K562 (cell line): ENCODE results near the gene INSIG1. TPM values are rescaled to one million over a fixed set of nuclear protein-coding genes. Genes with fewer than 3 reads are reported as not detected.

Experiments used
- ARID1B ChIP-seq: fragments of 450-650 bp; IDR thresholded peaks from 2 replicates; pipeline ENCODE4 v1.6.1; 2016; ENCODE audit warnings: antibody characterized with exemption, mild to moderate bottlenecking, inconsistent platforms
- CEBPG ChIP-seq, 3 experiments: fragments of 200-800 bp in 1 of 3; sonication (Bioruptor generic) in 1 of 3; sonication (generic) in 1 of 3; formaldehyde crosslinking in 1 of 3; IDR thresholded peaks in 2 of 3; conservative IDR thresholded peaks in 1 of 3; 2 replicates each; pipeline versions ENCODE4 v1.6.1 to v1.8.0; 2016 to 2022; ENCODE audit warnings: missing compliant biosample characterization in 2 of 3, missing genetic modification characterization in 2 of 3, mild to moderate bottlenecking in 1 of 3, missing genetic modification reagents in 1 of 3
- COPS2 ChIP-seq: fragments of 450-650 bp; conservative IDR thresholded peaks from 2 replicates; pipeline ENCODE4 v1.6.1; 2016; ENCODE audit warnings: mild to moderate bottlenecking, moderate library complexity
- FOXM1 ChIP-seq, 2 experiments: fragments of 450-650 bp in 1 of 2; sonication (generic) in 1 of 2; formaldehyde crosslinking in 1 of 2; IDR thresholded peaks; 2 replicates each; pipeline versions ENCODE4 v1.6.1 to v1.9.0; 2017 to 2022; ENCODE audit warnings: low read depth in 2 of 2, mild to moderate bottlenecking in 2 of 2, missing genetic modification reagents in 1 of 2, moderate library complexity in 1 of 2
- FOXO4 ChIP-seq: fragments of 450-650 bp; formaldehyde crosslinking; IDR thresholded peaks from 2 replicates; pipeline ENCODE4 v1.4.0; 2020; ENCODE audit warnings: mild to moderate bottlenecking, moderate library complexity
- MBD2 ChIP-seq: sonication (generic); IDR thresholded peaks from 2 replicates; pipeline ENCODE4 v1.6.1; 2016; ENCODE audit warnings: low read depth, borderline replicate concordance
- MLLT1 ChIP-seq, 2 experiments: fragments of 450-650 bp; IDR thresholded peaks; 2 replicates each; pipeline ENCODE4 v1.6.1; 2016
- MYNN ChIP-seq, 2 experiments: sonication (generic); formaldehyde crosslinking in 1 of 2; IDR thresholded peaks; 2 replicates each; pipeline versions ENCODE4 v1.5.0 to v1.6.1; 2016 to 2020; ENCODE audit warnings: antibody characterized with exemption in 1 of 2, missing genetic modification reagents in 1 of 2
- NR2C2 ChIP-seq, 2 experiments: fragments of 200-800 bp in 1 of 2; sonication (Bioruptor generic) in 1 of 2; sonication (generic) in 1 of 2; formaldehyde crosslinking in 1 of 2; IDR thresholded peaks; 2 replicates each; pipeline versions ENCODE4 v1.6.1 to v1.8.0; 2016 to 2022; ENCODE audit warnings: mild to moderate bottlenecking in 1 of 2, missing compliant biosample characterization in 1 of 2, missing genetic modification characterization in 1 of 2, missing genetic modification reagents in 1 of 2
- PHTF2 ChIP-seq: fragments of 250-450 bp; sonication (Bioruptor Pico); IDR thresholded peaks from 2 replicates; pipeline ENCODE4 v1.5.0; 2021; ENCODE audit warnings: mild to moderate bottlenecking
- RNF219 ChIP-seq: fragments of 250-450 bp; sonication (Bioruptor Pico); IDR thresholded peaks from 2 replicates; pipeline ENCODE4 v1.5.0; 2022; ENCODE audit warnings: mild to moderate bottlenecking
- ZC3H4 ChIP-seq: sonication (generic); formaldehyde crosslinking; IDR thresholded peaks from 2 replicates; pipeline ENCODE4 v1.9.0; 2021; ENCODE audit warnings: missing genetic modification reagents, borderline replicate concordance
- ZNF174 ChIP-seq: fragments of 250-450 bp; sonication (Bioruptor Pico); IDR thresholded peaks from 2 replicates; pipeline ENCODE4 v1.4.0; 2020; ENCODE audit warnings: mild to moderate bottlenecking
- ZNF184 ChIP-seq: sonication (generic); formaldehyde crosslinking; IDR thresholded peaks from 2 replicates; pipeline ENCODE4 v1.5.0; 2020; ENCODE audit warnings: missing genetic modification reagents
- ZNF639 ChIP-seq, 2 experiments: fragments of 200-800 bp in 1 of 2; sonication (Bioruptor generic) in 1 of 2; sonication (generic) in 1 of 2; formaldehyde crosslinking in 1 of 2; IDR thresholded peaks in 1 of 2; conservative IDR thresholded peaks in 1 of 2; 2 replicates each; pipeline versions ENCODE4 v1.5.0 to v1.6.1; 2016 to 2020; ENCODE audit warnings: missing compliant biosample characterization in 1 of 2, missing genetic modification characterization in 1 of 2, missing genetic modification reagents in 1 of 2
- polyA plus RNA-seq, 8 experiments: library from polyadenylated mRNA; depleted of rRNA in 4 of 8; stranded (reverse) in 5 of 8; unstranded in 3 of 8; fragments of >200 nt; fragmentation: Nextera tagmentation in 2 of 8; fragmentation: Illumina TruSeq in 1 of 8; extraction: Ambion mirVana in 2 of 8; extraction: Trizol in 1 of 8; gene quantifications; 2 replicates each; pipeline versions ENCODE4 v1.2.1 to v1.2.3, GENCODE V29; 2011 to 2014; ENCODE audit warnings: inconsistent platforms in 1 of 8, missing spikeins in 1 of 8
- total RNA-seq, 7 experiments: library from RNA; depleted of rRNA in 6 of 7; stranded (reverse); fragments of >200 nt in 6 of 7; fragmentation: Illumina TruSeq in 2 of 7; extraction: Trizol in 2 of 7; gene quantifications; 2 replicates each; pipeline versions ENCODE4 v1.2.1 to v1.2.3, GENCODE V29; 2011 to 2021; ENCODE audit warnings: low replicate concordance in 1 of 7

Gene INSIG1
- total and polyA plus RNA-seq, 9 of the 15 experiments (the other 6 are each of a cell fraction or from before 2014, with no cell fraction given) = 57.1 to 787 (median 238) TPM

- TF ChIP-seq NR2C2 (CRISPR knock-in tag; IDR thresholded peaks at IDR 0.05) (no peak), NR2C2 (tag; IDR thresholded peaks at IDR 0.05) (peak; percentile 33), ZNF184 (CRISPR knock-in tag) (no peak), FOXO4 (CRISPR knock-in tag) (no peak), MYNN (IDR thresholded peaks at IDR 0.05) (peak; percentile 78), MYNN (CRISPR knock-in tag; IDR thresholded peaks at IDR 0.05) (no peak), ZNF639 (CRISPR knock-in tag; conservative IDR thresholded peaks at IDR 0.05 in 1 of 2, IDR thresholded peaks at IDR 0.05 in 1 of 2) (no peak), ZNF174 (CRISPR knock-in tag) (no peak), CEBPG (CRISPR knock-in tag; IDR thresholded peaks at IDR 0.05) (no peak), CEBPG (tag; conservative IDR thresholded peaks at IDR 0.05 in 1 of 2, IDR thresholded peaks at IDR 0.05 in 1 of 2) (no peak), RNF219 (no peak), MBD2 (no peak), MLLT1 (IDR thresholded peaks at IDR 0.05) (peak in 1 of 2 experiments; percentile 61; a peak in 1 of 4 replicates), ARID1B (peak; percentile 60; the same call in 1 of the 2 replicates), PHTF2 (no peak), ZC3H4 (no peak), FOXM1 (IDR thresholded peaks at IDR 0.05; ENCODE audit: low read depth) (no peak), FOXM1 (CRISPR knock-in tag; IDR thresholded peaks at IDR 0.05; ENCODE audit: low read depth) (0 out of 2 replicates have a peak, but pooled peaks have one; percentile 42), COPS2 (no peak)
Observed at GRCh38 chr7:155296788-155297516, 726 bp upstream of the INSIG1 start (continued).
